Lower leg skin (tissue), 4 donors: ENCODE measurements around the gene SMC4. TPM values are rescaled to one million over a fixed set of nuclear protein-coding genes. Genes with fewer than 3 reads are reported as not detected.

Experiments used
- DNase-seq, 2 donors: peaks; one replicate each; pipeline ENCODE4 v3.0.0-alpha.2; 2019; ENCODE audit warnings: low spot score in 2 of 2
- H3K4me3 ChIP-seq: fragments of 200-600 bp; sonication (generic); 2 replicates; pipeline ENCODE4 v1.5.1; 2017; ENCODE audit warnings: mild to moderate bottlenecking, low read depth; ENCODE audit not compliant: poor library complexity, severe bottlenecking
- POLR2A ChIP-seq, 2 donors: fragments of 450-650 bp; IDR thresholded peaks; one replicate each; pipeline ENCODE4 v1.6.1; 2016 to 2017; ENCODE audit warnings: antibody characterized with exemption in 2 of 2, mild to moderate bottlenecking in 1 of 2, moderate library complexity in 1 of 2
- WGBS, 2 donors: methylation state at CpG; one replicate each; pipeline ENCODE4 v1.1.5; 2018; 5-methylcytosine and 5-hydroxymethylcytosine counted together
- intact Hi-C: fragments of 100-400 bp; cut with DNase I; formaldehyde crosslinking; loops from one replicate; pipeline ENCODE4 v1.15.0; 2023; ENCODE audit warnings: low total_unique reads
- total RNA-seq, 4 donors: library from RNA; depleted of rRNA; stranded (reverse); fragments of >200 nt; gene quantifications; one replicate each; pipeline ENCODE4 v1.1.0, GENCODE V29; 2016
- TF ChIP-seq, protein P1 (sequence below), 3 donors: fragments of 450-650 bp; IDR thresholded peaks; one replicate each; pipeline ENCODE4 v1.5.1; 2016; ENCODE audit warnings: antibody characterized with exemption in 3 of 3, mild to moderate bottlenecking in 3 of 3, moderate library complexity in 2 of 3

The SMC4 gene
- total RNA-seq, 4 donors from 2014 or later: 18.5 to 33.7 (median 28.6) TPM

DNA sequence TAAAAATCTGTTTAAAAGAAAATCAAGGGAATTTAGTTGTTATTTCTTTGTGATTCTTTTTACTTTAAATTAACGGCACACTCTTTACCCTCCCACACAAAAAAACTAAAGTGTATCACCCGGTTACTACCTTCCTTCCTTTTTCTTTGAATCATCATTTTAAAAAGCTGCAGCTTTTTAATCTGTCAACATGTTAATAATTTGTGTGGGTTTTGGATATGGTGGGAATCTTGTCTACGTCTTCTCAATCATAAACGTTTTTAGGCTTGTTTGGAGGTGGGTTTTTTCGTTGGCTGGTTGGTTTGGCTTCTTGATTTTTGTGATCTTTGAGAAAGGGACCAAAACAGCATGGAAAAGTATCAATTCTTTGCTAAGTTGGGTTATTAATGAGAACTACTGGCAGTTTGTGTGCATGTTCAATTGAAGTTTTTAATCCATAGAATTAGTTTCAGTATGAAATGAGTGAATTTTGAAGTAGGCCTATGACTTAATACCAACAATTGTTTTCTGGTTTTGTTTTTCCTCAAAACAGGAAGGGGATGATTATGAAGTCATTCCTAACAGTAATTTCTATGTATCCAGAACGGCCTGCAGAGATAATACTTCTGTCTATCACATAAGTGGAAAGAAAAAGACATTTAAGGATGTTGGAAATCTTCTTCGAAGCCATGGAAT lies 4.5 kb downstream of the SMC4 start:
- DNase-seq: no peak
- 59 to 63% methylated on average over 7 of the region's 7 CpGs for WGBS, 2 donors
- H3K4me3 ChIP-seq: no peak overlapping the region
- TF ChIP-seq, protein P1, sequence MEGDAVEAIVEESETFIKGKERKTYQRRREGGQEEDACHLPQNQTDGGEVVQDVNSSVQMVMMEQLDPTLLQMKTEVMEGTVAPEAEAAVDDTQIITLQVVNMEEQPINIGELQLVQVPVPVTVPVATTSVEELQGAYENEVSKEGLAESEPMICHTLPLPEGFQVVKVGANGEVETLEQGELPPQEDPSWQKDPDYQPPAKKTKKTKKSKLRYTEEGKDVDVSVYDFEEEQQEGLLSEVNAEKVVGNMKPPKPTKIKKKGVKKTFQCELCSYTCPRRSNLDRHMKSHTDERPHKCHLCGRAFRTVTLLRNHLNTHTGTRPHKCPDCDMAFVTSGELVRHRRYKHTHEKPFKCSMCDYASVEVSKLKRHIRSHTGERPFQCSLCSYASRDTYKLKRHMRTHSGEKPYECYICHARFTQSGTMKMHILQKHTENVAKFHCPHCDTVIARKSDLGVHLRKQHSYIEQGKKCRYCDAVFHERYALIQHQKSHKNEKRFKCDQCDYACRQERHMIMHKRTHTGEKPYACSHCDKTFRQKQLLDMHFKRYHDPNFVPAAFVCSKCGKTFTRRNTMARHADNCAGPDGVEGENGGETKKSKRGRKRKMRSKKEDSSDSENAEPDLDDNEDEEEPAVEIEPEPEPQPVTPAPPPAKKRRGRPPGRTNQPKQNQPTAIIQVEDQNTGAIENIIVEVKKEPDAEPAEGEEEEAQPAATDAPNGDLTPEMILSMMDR (IDR thresholded peaks at IDR 0.05): no peak
- no peak for TF ChIP-seq POLR2A (IDR thresholded peaks at IDR 0.05)
- intact Hi-C loops: no loop called here

DNA sequence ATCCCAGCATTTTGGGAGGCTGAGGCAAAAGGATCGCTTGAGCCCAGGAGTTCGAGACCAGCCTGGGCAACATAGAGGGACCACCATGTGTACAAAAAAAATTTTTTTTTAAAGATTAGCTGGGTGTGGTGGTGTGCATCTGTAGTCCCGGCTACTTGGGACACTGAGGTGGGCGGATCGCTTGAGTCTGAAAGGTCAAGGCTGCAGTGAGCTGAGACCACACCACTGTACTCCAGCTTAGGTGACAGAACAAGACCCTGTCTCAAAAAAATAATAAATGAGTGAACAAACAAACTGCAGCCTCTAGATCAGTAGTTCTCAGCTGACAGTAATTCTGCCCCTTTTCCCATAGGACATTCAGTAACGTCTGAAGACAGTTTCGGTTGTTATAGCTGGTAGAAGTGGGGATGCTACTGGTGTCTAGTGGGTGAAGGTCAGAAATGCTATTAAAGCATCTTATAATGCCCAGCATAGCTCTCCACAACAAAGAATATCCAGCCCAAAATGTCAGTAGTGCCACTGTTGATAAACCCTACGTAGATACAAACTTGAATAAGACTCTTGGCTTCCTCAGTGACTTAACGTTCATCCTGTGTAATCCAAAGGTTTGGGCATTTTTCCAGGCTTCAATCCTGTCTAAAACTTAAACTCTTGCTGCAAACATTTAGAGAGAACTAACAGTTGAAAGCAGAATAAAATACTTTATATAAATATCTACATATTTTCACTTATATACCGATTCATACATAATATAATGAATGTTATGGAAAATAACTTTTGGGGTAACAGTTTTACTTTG lies 10.6 kb downstream of the SMC4 start:
- intact Hi-C loops: no loop called here
- 86 to 89% methylated on average over 10 of the region's 10 CpGs for WGBS, 2 donors
- H3K4me3 ChIP-seq: no peak overlapping the region
- no peak for DNase-seq
- TF ChIP-seq, protein P1 (IDR thresholded peaks at IDR 0.05): no peak
- no peak for TF ChIP-seq POLR2A (IDR thresholded peaks at IDR 0.05)

DNA sequence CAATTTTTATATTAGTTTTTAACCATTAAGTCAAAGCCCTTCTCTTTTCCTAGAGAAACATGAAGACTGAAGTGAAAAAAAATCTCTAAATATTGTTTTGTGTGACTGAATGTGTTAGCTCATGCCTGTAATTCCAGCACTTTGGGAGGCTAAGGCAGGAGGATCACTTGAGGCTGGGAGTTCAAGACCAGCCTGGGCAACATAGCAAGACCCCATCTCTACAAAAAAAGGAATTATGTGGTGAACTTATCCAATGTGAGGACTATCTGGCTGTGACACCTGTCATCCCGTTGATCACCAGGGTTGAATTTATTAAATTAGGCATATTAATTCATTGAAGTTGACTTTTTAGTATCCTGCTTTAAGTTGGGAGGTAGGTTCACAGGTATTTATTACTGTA lies 13.0 kb downstream of the SMC4 start:
- TF ChIP-seq POLR2A (IDR thresholded peaks at IDR 0.05): no peak
- TF ChIP-seq, protein P1 (IDR thresholded peaks at IDR 0.05): no peak
- DNase-seq: no peak
- 77 to 83% methylated on average over 1 of the region's 1 CpG for WGBS, 2 donors
- H3K4me3 ChIP-seq: no peak overlapping the region
- intact Hi-C loops: no loop called here

DNA sequence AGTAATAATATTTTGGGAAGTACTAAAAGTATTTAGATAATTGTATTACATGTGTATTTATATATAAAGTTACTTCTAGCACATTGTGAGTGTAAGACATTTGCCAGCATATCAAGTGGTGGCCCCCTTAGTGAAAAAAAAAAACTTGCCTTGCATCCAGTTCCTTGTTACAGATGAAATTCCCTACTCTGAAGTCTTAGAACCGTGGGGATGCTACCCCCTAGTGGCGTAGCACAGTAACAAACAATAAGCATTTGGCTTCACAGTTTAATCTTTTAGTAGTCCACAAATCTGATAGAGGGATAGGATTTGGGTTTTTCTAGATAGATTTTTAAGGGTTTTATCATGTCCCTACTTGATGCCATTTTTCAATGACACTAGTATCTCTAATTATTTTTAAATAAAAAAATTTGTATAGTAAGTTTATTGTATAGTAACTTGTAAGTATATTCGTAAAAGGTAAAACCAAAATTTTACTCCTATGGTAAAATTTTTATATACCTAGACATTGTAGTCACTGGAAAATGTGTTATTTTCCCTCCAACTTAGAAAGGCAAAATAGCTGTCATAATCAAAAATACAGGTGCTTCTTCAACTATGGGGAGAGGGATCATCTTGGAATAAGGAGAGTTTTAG lies 14.3 kb downstream of the SMC4 start:
- DNase-seq: peak in 1 of 2 donors; percentile 43
- WGBS, 2 donors: 34 to 41% methylated on average over 3 of the region's 3 CpGs
- intact Hi-C loops: no loop called here
- H3K4me3 ChIP-seq: no peak overlapping the region
- TF ChIP-seq, protein P1 (IDR thresholded peaks at IDR 0.05): no peak
- no peak for TF ChIP-seq POLR2A (IDR thresholded peaks at IDR 0.05)

DNA sequence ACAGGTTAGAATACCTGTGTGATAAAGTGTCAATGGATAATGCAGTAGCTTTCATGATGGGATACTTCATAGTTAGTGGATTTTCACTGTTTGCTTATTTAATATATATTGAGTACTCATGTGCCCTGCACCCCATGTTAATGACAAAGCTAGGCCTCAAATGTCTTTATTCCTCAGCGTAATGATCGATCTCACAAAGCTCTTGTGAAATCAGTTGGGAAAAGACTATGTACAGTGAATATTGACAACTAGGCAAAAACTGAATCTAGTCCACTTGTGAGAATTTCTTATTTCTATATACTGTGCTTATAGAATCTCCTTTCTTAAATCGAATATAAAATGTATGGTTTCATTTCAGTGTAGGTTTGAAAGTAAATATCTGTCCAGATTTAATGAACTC lies 17.9 kb downstream of the SMC4 start:
- no peak for DNase-seq
- 73 to 91% methylated on average over 3 of the region's 3 CpGs for WGBS, 2 donors
- TF ChIP-seq POLR2A (IDR thresholded peaks at IDR 0.05): no peak
- TF ChIP-seq, protein P1 (IDR thresholded peaks at IDR 0.05): no peak
- intact Hi-C loops: no loop called here
- H3K4me3 ChIP-seq: no peak overlapping the region
